ENCODE measurements around the gene MRPS22. TPM values are rescaled to one million over a fixed set of nuclear protein-coding genes. Genes with fewer than 3 reads are reported as not detected.

The MRPS22 gene
- total and polyA plus RNA-seq, 9 of the 15 experiments (the other 6 are each of a cell fraction or from before 2014, with no cell fraction given), result 148 to 397 (median 229) TPM

DNA sequence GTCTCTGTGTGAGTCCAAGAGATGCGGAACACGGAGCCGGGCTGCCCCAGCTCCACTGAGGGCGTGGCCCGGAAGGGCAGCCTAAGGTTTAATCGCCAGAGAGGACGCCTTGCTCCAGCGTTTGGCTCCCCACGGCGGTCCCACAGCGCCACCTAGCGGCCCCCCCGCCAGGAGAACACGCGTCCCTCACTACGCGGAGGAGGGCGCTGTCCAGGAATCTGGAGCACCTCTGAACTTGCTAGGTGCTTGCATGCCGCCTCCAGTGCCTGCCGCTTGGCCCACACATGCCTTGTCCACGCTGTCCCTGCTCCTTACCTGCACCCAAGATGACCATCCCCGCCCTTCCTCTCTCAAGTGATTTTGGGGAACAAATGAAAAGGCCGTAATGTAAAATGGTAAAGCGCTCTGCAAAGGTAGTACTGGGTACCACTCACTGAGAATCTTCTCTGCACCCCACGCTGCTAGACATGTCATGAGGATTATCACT lies 14.4 kb upstream of the MRPS22 start (continued):
- TF ChIP-seq ILF3 (IDR thresholded peaks at IDR 0.05; ENCODE audit: borderline replicate concordance), result no peak
- no peak for TF ChIP-seq SRF (CRISPR knock-in tag; IDR thresholded peaks at IDR 0.05)
- no peak for TF ChIP-seq HIVEP1 (CRISPR knock-in tag; IDR thresholded peaks at IDR 0.05)
- TF ChIP-seq, protein P1, sequence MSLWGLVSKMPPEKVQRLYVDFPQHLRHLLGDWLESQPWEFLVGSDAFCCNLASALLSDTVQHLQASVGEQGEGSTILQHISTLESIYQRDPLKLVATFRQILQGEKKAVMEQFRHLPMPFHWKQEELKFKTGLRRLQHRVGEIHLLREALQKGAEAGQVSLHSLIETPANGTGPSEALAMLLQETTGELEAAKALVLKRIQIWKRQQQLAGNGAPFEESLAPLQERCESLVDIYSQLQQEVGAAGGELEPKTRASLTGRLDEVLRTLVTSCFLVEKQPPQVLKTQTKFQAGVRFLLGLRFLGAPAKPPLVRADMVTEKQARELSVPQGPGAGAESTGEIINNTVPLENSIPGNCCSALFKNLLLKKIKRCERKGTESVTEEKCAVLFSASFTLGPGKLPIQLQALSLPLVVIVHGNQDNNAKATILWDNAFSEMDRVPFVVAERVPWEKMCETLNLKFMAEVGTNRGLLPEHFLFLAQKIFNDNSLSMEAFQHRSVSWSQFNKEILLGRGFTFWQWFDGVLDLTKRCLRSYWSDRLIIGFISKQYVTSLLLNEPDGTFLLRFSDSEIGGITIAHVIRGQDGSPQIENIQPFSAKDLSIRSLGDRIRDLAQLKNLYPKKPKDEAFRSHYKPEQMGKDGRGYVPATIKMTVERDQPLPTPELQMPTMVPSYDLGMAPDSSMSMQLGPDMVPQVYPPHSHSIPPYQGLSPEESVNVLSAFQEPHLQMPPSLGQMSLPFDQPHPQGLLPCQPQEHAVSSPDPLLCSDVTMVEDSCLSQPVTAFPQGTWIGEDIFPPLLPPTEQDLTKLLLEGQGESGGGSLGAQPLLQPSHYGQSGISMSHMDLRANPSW (CRISPR knock-in tag; IDR thresholded peaks at IDR 0.05), result no peak
- TF ChIP-seq, protein P2, sequence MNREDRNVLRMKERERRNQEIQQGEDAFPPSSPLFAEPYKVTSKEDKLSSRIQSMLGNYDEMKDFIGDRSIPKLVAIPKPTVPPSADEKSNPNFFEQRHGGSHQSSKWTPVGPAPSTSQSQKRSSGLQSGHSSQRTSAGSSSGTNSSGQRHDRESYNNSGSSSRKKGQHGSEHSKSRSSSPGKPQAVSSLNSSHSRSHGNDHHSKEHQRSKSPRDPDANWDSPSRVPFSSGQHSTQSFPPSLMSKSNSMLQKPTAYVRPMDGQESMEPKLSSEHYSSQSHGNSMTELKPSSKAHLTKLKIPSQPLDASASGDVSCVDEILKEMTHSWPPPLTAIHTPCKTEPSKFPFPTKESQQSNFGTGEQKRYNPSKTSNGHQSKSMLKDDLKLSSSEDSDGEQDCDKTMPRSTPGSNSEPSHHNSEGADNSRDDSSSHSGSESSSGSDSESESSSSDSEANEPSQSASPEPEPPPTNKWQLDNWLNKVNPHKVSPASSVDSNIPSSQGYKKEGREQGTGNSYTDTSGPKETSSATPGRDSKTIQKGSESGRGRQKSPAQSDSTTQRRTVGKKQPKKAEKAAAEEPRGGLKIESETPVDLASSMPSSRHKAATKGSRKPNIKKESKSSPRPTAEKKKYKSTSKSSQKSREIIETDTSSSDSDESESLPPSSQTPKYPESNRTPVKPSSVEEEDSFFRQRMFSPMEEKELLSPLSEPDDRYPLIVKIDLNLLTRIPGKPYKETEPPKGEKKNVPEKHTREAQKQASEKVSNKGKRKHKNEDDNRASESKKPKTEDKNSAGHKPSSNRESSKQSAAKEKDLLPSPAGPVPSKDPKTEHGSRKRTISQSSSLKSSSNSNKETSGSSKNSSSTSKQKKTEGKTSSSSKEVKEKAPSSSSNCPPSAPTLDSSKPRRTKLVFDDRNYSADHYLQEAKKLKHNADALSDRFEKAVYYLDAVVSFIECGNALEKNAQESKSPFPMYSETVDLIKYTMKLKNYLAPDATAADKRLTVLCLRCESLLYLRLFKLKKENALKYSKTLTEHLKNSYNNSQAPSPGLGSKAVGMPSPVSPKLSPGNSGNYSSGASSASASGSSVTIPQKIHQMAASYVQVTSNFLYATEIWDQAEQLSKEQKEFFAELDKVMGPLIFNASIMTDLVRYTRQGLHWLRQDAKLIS (CRISPR knock-in tag; IDR thresholded peaks at IDR 0.05), result peak; percentile 51; the same call in 1 of the 2 replicates
- TF ChIP-seq, protein P3, sequence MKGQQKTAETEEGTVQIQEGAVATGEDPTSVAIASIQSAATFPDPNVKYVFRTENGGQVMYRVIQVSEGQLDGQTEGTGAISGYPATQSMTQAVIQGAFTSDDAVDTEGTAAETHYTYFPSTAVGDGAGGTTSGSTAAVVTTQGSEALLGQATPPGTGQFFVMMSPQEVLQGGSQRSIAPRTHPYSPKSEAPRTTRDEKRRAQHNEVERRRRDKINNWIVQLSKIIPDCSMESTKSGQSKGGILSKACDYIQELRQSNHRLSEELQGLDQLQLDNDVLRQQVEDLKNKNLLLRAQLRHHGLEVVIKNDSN (CRISPR knock-in tag; IDR thresholded peaks at IDR 0.05), result peak; percentile 35
- TF ChIP-seq RBBP5 (IDR thresholded peaks at IDR 0.05; ENCODE audit: borderline replicate concordance, insufficient read depth, low read length, poor library complexity, severe bottlenecking), result no peak
- TF ChIP-seq EGR1 (conservative IDR thresholded peaks at IDR 0.05), result peak; percentile 57; the same call in 1 of the 2 replicates
- TF ChIP-seq MIER1 (IDR thresholded peaks at IDR 0.05; ENCODE audit: low read depth), result no peak
- no peak for TF ChIP-seq ZNF551 (CRISPR knock-in tag; IDR thresholded peaks at IDR 0.05)
- no peak for TF ChIP-seq MECOM (CRISPR knock-in tag; IDR thresholded peaks at IDR 0.05)
- TF ChIP-seq RBM39 (optimal IDR thresholded peaks at IDR 0.05; ENCODE audit: low read depth, low read length), result no peak
- TF ChIP-seq U2AF1 (optimal IDR thresholded peaks at IDR 0.05; ENCODE audit: low read depth, low read length), result no peak
- no peak for TF ChIP-seq HOXB6 (CRISPR knock-in tag; IDR thresholded peaks at IDR 0.05; ENCODE audit: borderline replicate concordance)
- TF ChIP-seq, protein P4, sequence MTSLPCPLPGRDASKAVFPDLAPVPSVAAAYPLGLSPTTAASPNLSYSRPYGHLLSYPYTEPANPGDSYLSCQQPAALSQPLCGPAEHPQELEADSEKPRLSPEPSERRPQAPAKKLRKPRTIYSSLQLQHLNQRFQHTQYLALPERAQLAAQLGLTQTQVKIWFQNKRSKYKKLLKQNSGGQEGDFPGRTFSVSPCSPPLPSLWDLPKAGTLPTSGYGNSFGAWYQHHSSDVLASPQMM (CRISPR knock-in tag; IDR thresholded peaks at IDR 0.05), result no peak
- no peak for TF ChIP-seq ZNF77 (CRISPR knock-in tag; IDR thresholded peaks at IDR 0.05)
- TF ChIP-seq, protein P5, sequence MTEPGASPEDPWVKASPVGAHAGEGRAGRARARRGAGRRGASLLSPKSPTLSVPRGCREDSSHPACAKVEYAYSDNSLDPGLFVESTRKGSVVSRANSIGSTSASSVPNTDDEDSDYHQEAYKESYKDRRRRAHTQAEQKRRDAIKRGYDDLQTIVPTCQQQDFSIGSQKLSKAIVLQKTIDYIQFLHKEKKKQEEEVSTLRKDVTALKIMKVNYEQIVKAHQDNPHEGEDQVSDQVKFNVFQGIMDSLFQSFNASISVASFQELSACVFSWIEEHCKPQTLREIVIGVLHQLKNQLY (CRISPR knock-in tag; conservative IDR thresholded peaks at IDR 0.05), result no peak
- no peak for TF ChIP-seq BCOR (IDR thresholded peaks at IDR 0.05)
- TF ChIP-seq ZNF41 (CRISPR knock-in tag; conservative IDR thresholded peaks at IDR 0.05), result no peak
- no peak for TF ChIP-seq TBP (optimal IDR thresholded peaks at IDR 0.05; ENCODE audit: low read depth, low read length)
- TF ChIP-seq ETS2 (tag; IDR thresholded peaks at IDR 0.05; ENCODE audit: borderline replicate concordance, poor library complexity, severe bottlenecking), result no peak
